GM23338 (cell line): ENCODE results near the gene ACAD9.

ENCODE experiments used
- CREB1 ChIP-seq: fragments of 250-450 bp; sonication (Bioruptor Pico); IDR thresholded peaks from 2 replicates; pipeline ENCODE4 v1.5.0; 2020; ENCODE audit warnings: low read depth, mild to moderate bottlenecking, moderate library complexity
- CTCF ChIP-seq, 2 experiments: fragments of 200-600 bp in 1 of 2; sonication (generic) in 1 of 2; conservative IDR thresholded peaks; 2 replicates each; pipeline versions ENCODE4 v1.5.1 to v1.6.1; 2016 to 2017; ENCODE audit warnings: antibody characterized with exemption in 2 of 2, low read depth in 2 of 2, mild to moderate bottlenecking in 2 of 2, moderate library complexity in 1 of 2
- EZH2 ChIP-seq: fragments of 200-600 bp; sonication (generic); IDR thresholded peaks from one replicate; pipeline ENCODE4 v1.8.0; 2017; ENCODE audit warnings: antibody characterized with exemption, mild to moderate bottlenecking, low read depth; ENCODE audit not compliant: unreplicated experiment
- EZH2phosphoT487 ChIP-seq: fragments of 200-600 bp; sonication (generic); IDR thresholded peaks from one replicate; pipeline ENCODE4 v1.8.1; 2018; ENCODE audit warnings: antibody characterized with exemption; ENCODE audit not compliant: unreplicated experiment
- JUNB ChIP-seq: IDR thresholded peaks from one replicate; pipeline ENCODE4 v1.6.1; 2016; ENCODE audit warnings: antibody characterized with exemption; ENCODE audit not compliant: unreplicated experiment
- NANOG ChIP-seq: IDR thresholded peaks from 2 replicates; pipeline ENCODE4 v1.6.1; 2016; ENCODE audit warnings: antibody characterized with exemption, borderline replicate concordance
- POLR2AphosphoS5 ChIP-seq: IDR thresholded peaks from 2 replicates; pipeline ENCODE4 v1.6.1; 2016; ENCODE audit warnings: antibody characterized with exemption, low read depth
- REST ChIP-seq: IDR thresholded peaks from one replicate; pipeline ENCODE4 v1.6.1; 2018; ENCODE audit warnings: antibody characterized with exemption; ENCODE audit not compliant: unreplicated experiment
- STAT1 ChIP-seq: IDR thresholded peaks from one replicate; pipeline ENCODE4 v1.6.1; 2016; ENCODE audit warnings: antibody characterized with exemption; ENCODE audit not compliant: unreplicated experiment
- ZNF114 ChIP-seq: fragments of 250-450 bp; sonication (Bioruptor Pico); IDR thresholded peaks from 2 replicates; pipeline ENCODE4 v1.5.0; 2020; ENCODE audit warnings: mild to moderate bottlenecking, moderate library complexity

GRCh38 chr3:128910006-128910405 is 30.6 kb downstream of the ACAD9 start:
- TF ChIP-seq CTCF (conservative IDR thresholded peaks at IDR 0.05; ENCODE audit: low read depth in 2 of 2), result no peak
- TF ChIP-seq CREB1 (CRISPR knock-in tag), result no peak
- TF ChIP-seq STAT1, result no peak
- no peak for TF ChIP-seq EZH2phosphoT487
- no peak for TF ChIP-seq POLR2AphosphoS5
- TF ChIP-seq ZNF114 (CRISPR knock-in tag), result no peak
- TF ChIP-seq REST, result no peak
- TF ChIP-seq EZH2, result no peak
- no peak for TF ChIP-seq JUNB
- TF ChIP-seq NANOG, result no peak
